ENCODE measurements around the gene UBL4A. TPM values are rescaled to one million over a fixed set of nuclear protein-coding genes. Genes with fewer than 3 reads are reported as not detected.

Gene UBL4A
- total RNA-seq, 1 donor from 2014 or later = 58.4 TPM

GRCh38 chrX:154434394-154435168 is 51.8 kb downstream of the UBL4A start:
- ATAC-seq = no peak
- no peak for DNase-seq (ENCODE audit: missing footprints)
- intact Hi-C loops (cut with DNase I) = no loop called here

Small RNAs within 50 kb of the gene (microRNA-seq; reads per million reads assigned to microRNA genes)
- not detected for gene MIR6858

Other genes starting within 250 kb of the UBL4A start
- not detected for gene OPN1MW3, start 229.0 kb downstream of the UBL4A start, total RNA-seq
- not detected for gene TEX28, start 191.5 kb downstream of the UBL4A start, total RNA-seq
- gene TKTL1, start 190.8 kb downstream of the UBL4A start, total RNA-seq = 13.0 TPM
- 253 TPM for gene FLNA, start 112.0 kb downstream of the UBL4A start, total RNA-seq
- 51.1 TPM for gene EMD, start 107.3 kb downstream of the UBL4A start, total RNA-seq
- gene RPL10, start 88.2 kb downstream of the UBL4A start, total RNA-seq = 2,181 TPM
- gene DNASE1L1, start 77.4 kb downstream of the UBL4A start, total RNA-seq = 52.3 TPM
- gene TAFAZZIN, start 75.1 kb downstream of the UBL4A start, total RNA-seq = 36.1 TPM
- gene ATP6AP1, start 57.9 kb downstream of the UBL4A start, total RNA-seq = 83.0 TPM
- 85.2 TPM for gene GDI1, start 49.5 kb downstream of the UBL4A start, total RNA-seq
- 47.3 TPM for gene FAM50A, start 42.5 kb downstream of the UBL4A start, total RNA-seq
- gene PLXNA3, start 28.3 kb downstream of the UBL4A start, total RNA-seq = 23.2 TPM
- gene LAGE3, start 7.3 kb downstream of the UBL4A start, total RNA-seq = 18.5 TPM
- gene SLC10A3, start 4.0 kb upstream of the UBL4A start, total RNA-seq = 13.0 TPM
- gene FAM3A, start 29.6 kb upstream of the UBL4A start, total RNA-seq = 62.1 TPM
- gene G6PD, start 60.2 kb upstream of the UBL4A start, total RNA-seq = 15.0 TPM
- gene IKBKG, start 61.0 kb upstream of the UBL4A start, total RNA-seq = 15.5 TPM
- not detected for gene CTAG1A, start 98.5 kb upstream of the UBL4A start, total RNA-seq
- gene CTAG1B, start 132.7 kb upstream of the UBL4A start, total RNA-seq = not detected
- not detected for gene CTAG2, start 167.0 kb upstream of the UBL4A start, total RNA-seq

Data from Right ventricle myocardium inferior (tissue), 1 donor.